HepG2 (cell line): ENCODE results near the gene NMRAL1. TPM values are rescaled to one million over a fixed set of nuclear protein-coding genes. Genes with fewer than 3 reads are reported as not detected.

Experiments
- MED1 ChIP-seq: sonication (generic); formaldehyde crosslinking; IDR thresholded peaks from 2 replicates; pipeline ENCODE4 v1.4.0; 2020; ENCODE audit warnings: missing genetic modification reagents
- ZNF577 ChIP-seq: sonication (generic); formaldehyde crosslinking; IDR thresholded peaks from 2 replicates; pipeline ENCODE4 v1.4.0; 2020; ENCODE audit warnings: mild to moderate bottlenecking, low read depth, missing genetic modification reagents, borderline replicate concordance
- polyA plus RNA-seq, 8 experiments: library from polyadenylated mRNA; depleted of rRNA in 3 of 8; stranded (reverse) in 7 of 8; unstranded in 1 of 8; fragments of >200 nt; fragmentation: Illumina TruSeq in 4 of 8; extraction: Trizol in 4 of 8; gene quantifications; 2 replicates each; pipeline versions ENCODE4 v1.2.1 to v1.2.3, GENCODE V29; 2011 to 2016; ENCODE audit warnings: low read depth in 4 of 8, missing spikeins in 1 of 8, mixed read lengths in 1 of 8; ENCODE audit not compliant: insufficient read depth in 1 of 8
- total RNA-seq, 5 experiments: library from RNA; depleted of rRNA; stranded (reverse); fragments of >200 nt; fragmentation: Illumina TruSeq; extraction: Trizol; gene quantifications; 2 replicates each; pipeline ENCODE4 v1.2.3, GENCODE V29; 2016; ENCODE audit warnings: low read depth in 1 of 5
- TF ChIP-seq, protein P1 (sequence below): sonication (generic); formaldehyde crosslinking; IDR thresholded peaks from 2 replicates; pipeline ENCODE4 v1.4.0; 2020; ENCODE audit warnings: missing genetic modification reagents
- TF ChIP-seq, protein P2 (sequence below): sonication (generic); formaldehyde crosslinking; conservative IDR thresholded peaks from 2 replicates; pipeline ENCODE4 v1.4.0; 2020; ENCODE audit warnings: missing genetic modification reagents
- TF ChIP-seq, protein P3 (sequence below): sonication (generic); formaldehyde crosslinking; IDR thresholded peaks from 2 replicates; pipeline ENCODE4 v1.4.0; 2020; ENCODE audit warnings: mild to moderate bottlenecking, missing genetic modification reagents

Gene NMRAL1
- total and polyA plus RNA-seq, 2 of the 13 experiments (the other 11 are each of a cell fraction or from before 2014, with no cell fraction given), result 30.8 to 33.1 TPM

DNA sequence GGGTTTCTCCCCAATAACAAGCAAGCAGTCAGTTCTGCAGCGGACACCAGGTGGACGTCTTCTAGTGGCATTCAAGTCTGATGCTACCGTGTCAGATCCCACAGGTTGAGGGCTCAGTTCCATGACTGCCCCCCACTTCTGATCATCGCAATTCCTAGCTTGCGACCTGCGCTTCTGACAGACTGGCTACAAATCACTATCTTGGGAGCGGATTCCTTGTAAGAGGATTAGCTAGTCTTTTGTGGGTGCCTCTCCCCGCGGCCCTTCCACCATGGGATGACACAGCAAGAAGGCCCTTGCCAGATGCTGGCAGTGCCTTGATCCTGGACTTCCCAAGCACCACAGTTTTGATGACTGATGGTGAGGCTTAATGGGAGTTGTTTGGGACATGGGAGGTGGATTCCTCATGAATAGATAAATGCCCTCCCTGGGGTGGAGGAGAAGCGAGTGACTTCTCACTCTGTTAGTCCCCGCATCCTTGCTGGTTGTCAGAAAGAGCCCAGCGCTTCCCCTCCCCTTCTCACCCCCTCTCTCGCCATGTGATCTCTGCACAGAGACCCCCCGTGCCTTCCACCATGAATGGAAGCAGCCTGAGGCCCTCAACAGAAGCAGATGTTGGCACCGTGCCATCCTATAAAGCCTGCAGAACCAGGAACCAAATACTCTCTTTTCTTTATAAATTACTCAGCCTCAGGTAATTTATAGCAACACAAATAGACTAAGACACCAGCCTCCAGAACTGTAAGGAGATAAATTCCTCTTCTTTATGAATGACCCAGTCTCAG, 45.0 kb upstream of the NMRAL1 start (continued):
- TF ChIP-seq, protein P1, sequence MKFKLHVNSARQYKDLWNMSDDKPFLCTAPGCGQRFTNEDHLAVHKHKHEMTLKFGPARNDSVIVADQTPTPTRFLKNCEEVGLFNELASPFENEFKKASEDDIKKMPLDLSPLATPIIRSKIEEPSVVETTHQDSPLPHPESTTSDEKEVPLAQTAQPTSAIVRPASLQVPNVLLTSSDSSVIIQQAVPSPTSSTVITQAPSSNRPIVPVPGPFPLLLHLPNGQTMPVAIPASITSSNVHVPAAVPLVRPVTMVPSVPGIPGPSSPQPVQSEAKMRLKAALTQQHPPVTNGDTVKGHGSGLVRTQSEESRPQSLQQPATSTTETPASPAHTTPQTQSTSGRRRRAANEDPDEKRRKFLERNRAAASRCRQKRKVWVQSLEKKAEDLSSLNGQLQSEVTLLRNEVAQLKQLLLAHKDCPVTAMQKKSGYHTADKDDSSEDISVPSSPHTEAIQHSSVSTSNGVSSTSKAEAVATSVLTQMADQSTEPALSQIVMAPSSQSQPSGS (CRISPR knock-in tag), result no peak
- TF ChIP-seq ZNF577 (CRISPR knock-in tag), result no peak
- TF ChIP-seq, protein P2, sequence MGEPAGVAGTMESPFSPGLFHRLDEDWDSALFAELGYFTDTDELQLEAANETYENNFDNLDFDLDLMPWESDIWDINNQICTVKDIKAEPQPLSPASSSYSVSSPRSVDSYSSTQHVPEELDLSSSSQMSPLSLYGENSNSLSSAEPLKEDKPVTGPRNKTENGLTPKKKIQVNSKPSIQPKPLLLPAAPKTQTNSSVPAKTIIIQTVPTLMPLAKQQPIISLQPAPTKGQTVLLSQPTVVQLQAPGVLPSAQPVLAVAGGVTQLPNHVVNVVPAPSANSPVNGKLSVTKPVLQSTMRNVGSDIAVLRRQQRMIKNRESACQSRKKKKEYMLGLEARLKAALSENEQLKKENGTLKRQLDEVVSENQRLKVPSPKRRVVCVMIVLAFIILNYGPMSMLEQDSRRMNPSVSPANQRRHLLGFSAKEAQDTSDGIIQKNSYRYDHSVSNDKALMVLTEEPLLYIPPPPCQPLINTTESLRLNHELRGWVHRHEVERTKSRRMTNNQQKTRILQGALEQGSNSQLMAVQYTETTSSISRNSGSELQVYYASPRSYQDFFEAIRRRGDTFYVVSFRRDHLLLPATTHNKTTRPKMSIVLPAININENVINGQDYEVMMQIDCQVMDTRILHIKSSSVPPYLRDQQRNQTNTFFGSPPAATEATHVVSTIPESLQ (CRISPR knock-in tag), result no peak
- TF ChIP-seq MED1 (CRISPR knock-in tag), result no peak
- TF ChIP-seq, protein P3, sequence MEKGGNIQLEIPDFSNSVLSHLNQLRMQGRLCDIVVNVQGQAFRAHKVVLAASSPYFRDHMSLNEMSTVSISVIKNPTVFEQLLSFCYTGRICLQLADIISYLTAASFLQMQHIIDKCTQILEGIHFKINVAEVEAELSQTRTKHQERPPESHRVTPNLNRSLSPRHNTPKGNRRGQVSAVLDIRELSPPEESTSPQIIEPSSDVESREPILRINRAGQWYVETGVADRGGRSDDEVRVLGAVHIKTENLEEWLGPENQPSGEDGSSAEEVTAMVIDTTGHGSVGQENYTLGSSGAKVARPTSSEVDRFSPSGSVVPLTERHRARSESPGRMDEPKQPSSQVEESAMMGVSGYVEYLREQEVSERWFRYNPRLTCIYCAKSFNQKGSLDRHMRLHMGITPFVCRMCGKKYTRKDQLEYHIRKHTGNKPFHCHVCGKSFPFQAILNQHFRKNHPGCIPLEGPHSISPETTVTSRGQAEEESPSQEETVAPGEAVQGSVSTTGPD (CRISPR knock-in tag), result no peak
